A549 (cell line): ENCODE data around the gene NHSL1. TPM values are rescaled to one million over a fixed set of nuclear protein-coding genes. Genes with fewer than 3 reads are reported as not detected.

Experiments used
- ATAC-seq, 2 experiments: fragments of 200-7000 bp in 1 of 2; fragments of >200 bp in 1 of 2; cut with Nextera tagmentation in 1 of 2; cut with Tn5 transposase in 1 of 2; 3 replicates each; pipeline versions ENCODE4 v1.8.0 to v1.9.1; 2018 to 2020; ENCODE audit warnings: mild to moderate bottlenecking in 1 of 2, moderate library complexity in 1 of 2
- CTCF ChIA-PET: fragments of 300-600 bp; sonication (Branson Sonifier 250); formaldehyde crosslinking; extraction: SDS; loops from one replicate; lab custom pipeline; 2021; ENCODE audit warnings: antibody characterized with exemption, inconsistent platforms; lab: Yijun Ruan, JAX
- POLR2A ChIA-PET: fragments of 350-600 bp; formaldehyde crosslinking; extraction: SDS; loops from one replicate; lab custom pipeline; 2021; ENCODE audit warnings: antibody characterized with exemption, inconsistent platforms; lab: Yijun Ruan, JAX
- DNase-seq, 2 experiments: peaks; one replicate each; pipeline versions ENCODE4 v3.0.0 to v3.0.0-alpha.2; 2011 to 2016; ENCODE audit warnings: low read depth in 1 of 2, low spot score in 1 of 2
- FAIRE-seq: peaks from 2 replicates; lab custom pipeline; 2011; peaks lifted over from hg19 to GRCh38; lab: Jason Lieb, UNC
- H3K27ac ChIP-seq, 2 experiments: fragments of >200 bp; sonication (Bioruptor Twin); formaldehyde crosslinking; 3 replicates each; pipeline ENCODE4 v1.5.1; 2016 to 2017
- H3K4me1 ChIP-seq: fragments of >200 bp; sonication (Bioruptor Twin); formaldehyde crosslinking; 3 replicates; pipeline ENCODE4 v1.6.1; 2016
- H3K4me2 ChIP-seq: fragments of >200 bp; sonication (Bioruptor Twin); formaldehyde crosslinking; 3 replicates; pipeline ENCODE4 v1.6.1; 2016
- H3K4me3 ChIP-seq: fragments of >200 bp; sonication (Bioruptor Twin); formaldehyde crosslinking; 3 replicates; pipeline ENCODE4 v1.5.1; 2016
- H3K9me3 ChIP-seq: fragments of >200 bp; sonication (Bioruptor Twin); formaldehyde crosslinking; 3 replicates; pipeline ENCODE4 v1.6.1; 2016
- ATOH8 ChIP-seq: fragments of 250-450 bp; sonication (Bioruptor Pico); IDR thresholded peaks from 2 replicates; pipeline ENCODE4 v1.5.0; 2020; ENCODE audit warnings: low read depth, mild to moderate bottlenecking, moderate library complexity
- CBX8 ChIP-seq: fragments of 200-600 bp; sonication (generic); IDR thresholded peaks from 2 replicates; pipeline ENCODE4 v1.6.1; 2016
- CHD2 ChIP-seq: fragments of 150-350 bp; IDR thresholded peaks from 2 replicates; pipeline ENCODE4 v1.6.1; 2014; ENCODE audit warnings: low read length; ENCODE audit not compliant: partially characterized antibody
- ELK1 ChIP-seq: fragments of 150-350 bp; IDR thresholded peaks from 2 replicates; pipeline ENCODE4 v1.6.1; 2014; ENCODE audit warnings: low read depth, mild to moderate bottlenecking, low read length
- EP300 ChIP-seq, 2 experiments: fragments of >200 bp; sonication (Bioruptor Twin); formaldehyde crosslinking; IDR thresholded peaks; 2 replicates in 1 of 2; 3 replicates in 1 of 2; pipeline ENCODE4 v1.6.1; 2016 to 2017
- ESRRA ChIP-seq: fragments of 150-350 bp; IDR thresholded peaks from 2 replicates; pipeline ENCODE4 v1.6.1; 2014; ENCODE audit warnings: mild to moderate bottlenecking, low read length, borderline replicate concordance
- FOSB ChIP-seq: fragments of 250-450 bp; sonication (Bioruptor Pico); IDR thresholded peaks from 2 replicates; pipeline ENCODE4 v1.5.0; 2020; ENCODE audit warnings: mild to moderate bottlenecking, moderate library complexity
- FOSL2 ChIP-seq, 2 experiments: fragments of 450-650 bp in 1 of 2; fragments of >200 bp in 1 of 2; sonication (Bioruptor Twin) in 1 of 2; formaldehyde crosslinking; IDR thresholded peaks; 2 replicates each; pipeline versions ENCODE4 v1.5.0 to v1.6.1; 2016 to 2020; ENCODE audit warnings: mild to moderate bottlenecking in 1 of 2, moderate library complexity in 1 of 2
- FOXS1 ChIP-seq: fragments of 250-450 bp; sonication (Bioruptor Pico); IDR thresholded peaks from 2 replicates; pipeline ENCODE4 v1.5.0; 2020; ENCODE audit warnings: mild to moderate bottlenecking, moderate library complexity
- GATA3 ChIP-seq: IDR thresholded peaks from 2 replicates; pipeline ENCODE4 v1.6.1; 2012; ENCODE audit warnings: borderline replicate concordance
- HDAC2 ChIP-seq: fragments of 200-600 bp; sonication (generic); IDR thresholded peaks from 2 replicates; pipeline ENCODE4 v1.6.1; 2016
- HES2 ChIP-seq: fragments of >200 bp; sonication (Bioruptor Twin); formaldehyde crosslinking; IDR thresholded peaks from 2 replicates; pipeline ENCODE4 v1.6.1; 2016
- HEYL ChIP-seq: fragments of 250-450 bp; sonication (Bioruptor Pico); IDR thresholded peaks from 2 replicates; pipeline ENCODE4 v1.8.0; 2021; ENCODE audit warnings: mild to moderate bottlenecking, moderate library complexity
- JUN ChIP-seq, 2 experiments: fragments of >200 bp; sonication (Bioruptor Twin); formaldehyde crosslinking; IDR thresholded peaks; 2 replicates in 1 of 2; 3 replicates in 1 of 2; pipeline ENCODE4 v1.6.1; 2016 to 2017
- KDM5A ChIP-seq: fragments of 200-600 bp; sonication (generic); IDR thresholded peaks from 2 replicates; pipeline ENCODE4 v1.6.1; 2016; ENCODE audit warnings: antibody characterized with exemption, mild to moderate bottlenecking
- MAFK ChIP-seq: fragments of 450-650 bp; IDR thresholded peaks from 2 replicates; pipeline ENCODE4 v1.6.1; 2014; ENCODE audit not compliant: partially characterized antibody
- MAX ChIP-seq: IDR thresholded peaks from 2 replicates; pipeline ENCODE4 v1.6.1; 2012
- MAZ ChIP-seq: fragments of 150-350 bp; IDR thresholded peaks from 2 replicates; pipeline ENCODE4 v1.6.1; 2014; ENCODE audit warnings: antibody characterized with exemption, low read depth, low read length, borderline replicate concordance
- NPAS2 ChIP-seq: fragments of 250-450 bp; sonication (Bioruptor Pico); IDR thresholded peaks from 2 replicates; pipeline ENCODE4 v1.8.0; 2022; ENCODE audit warnings: mild to moderate bottlenecking, moderate library complexity, borderline replicate concordance
- PBX3 ChIP-seq: IDR thresholded peaks from 2 replicates; pipeline ENCODE4 v1.6.1; 2012
- PHF8 ChIP-seq: fragments of 200-600 bp; sonication (generic); IDR thresholded peaks from 2 replicates; pipeline ENCODE4 v1.6.1; 2016; ENCODE audit warnings: low read depth, mild to moderate bottlenecking, antibody characterized with exemption, moderate library complexity, borderline replicate concordance
- RAD21 ChIP-seq, 2 experiments: fragments of >200 bp in 1 of 2; sonication (Bioruptor Twin) in 1 of 2; formaldehyde crosslinking in 1 of 2; IDR thresholded peaks in 1 of 2; conservative IDR thresholded peaks in 1 of 2; 2 replicates in 1 of 2; 3 replicates in 1 of 2; pipeline ENCODE4 v1.6.1; 2012 to 2018; ENCODE audit warnings: inconsistent platforms in 1 of 2
- WGBS: methylation state at CpG from one replicate; pipeline ENCODE4 v1.1.6; 2017; ENCODE audit errors: missing lambda C conversion rate; 5-methylcytosine and 5-hydroxymethylcytosine counted together
- polyA plus RNA-seq, 4 experiments: library from polyadenylated mRNA; depleted of rRNA in 3 of 4; stranded (reverse); fragments of >200 nt; fragmentation: RNase III in 1 of 4; extraction: RNeasy Plus Mini Kit Qiagen cat#74134 plus additional on column Dnase treatment in 1 of 4; gene quantifications; 2 replicates in 3 of 4; 3 replicates in 1 of 4; pipeline ENCODE4 v1.2.3, GENCODE V29; 2011 to 2017

Gene NHSL1
- polyA plus RNA-seq, 2 of the 4 experiments (the other 2 are of a cell fraction), result 1.6 to 2.8 TPM

DNA sequence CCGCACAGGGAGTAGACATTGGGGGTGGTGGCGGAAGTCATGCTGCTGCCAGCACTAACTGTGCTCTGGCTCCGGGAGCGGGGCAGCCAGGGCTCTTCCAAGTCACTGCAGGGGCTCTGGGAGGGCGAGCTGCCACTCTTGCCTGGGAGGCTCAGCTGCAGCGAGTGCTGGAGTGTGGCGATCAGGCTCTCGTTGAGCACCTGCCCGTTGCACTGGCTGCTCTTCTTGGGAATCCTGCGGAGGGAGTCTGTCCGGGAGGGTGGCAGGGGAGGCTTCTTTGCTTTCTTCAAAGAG, 67.3 kb downstream of the NHSL1 start:
- FAIRE-seq, result no peak
- no peak for TF ChIP-seq GATA3
- TF ChIP-seq FOXS1, result no peak
- no peak for TF ChIP-seq ESRRA
- TF ChIP-seq PHF8, result no peak
- TF ChIP-seq HEYL (CRISPR knock-in tag), result no peak
- no peak for TF ChIP-seq FOSL2 (IDR thresholded peaks at IDR 0.05)
- TF ChIP-seq FOSL2 (CRISPR knock-in tag; IDR thresholded peaks at IDR 0.05), result no peak
- no peak for TF ChIP-seq PBX3
- no peak for TF ChIP-seq MAZ
- no peak for TF ChIP-seq JUN (IDR thresholded peaks at IDR 0.05)
- TF ChIP-seq, all 56 proteins: peak for 0
- no peak overlapping the region for H3K27ac ChIP-seq
- ChIA-PET CTCF (interaction anchor here (0.9 to 1.2 kb wide), 3 partner anchors 77 to 316 kb away, joined by 3 to 5 read pairs (median 4); no protein-coding TSS in a partner anchor), POLR2A (no interaction called here)
- ATAC-seq (no peak), DNase-seq (no peak)
- H3K4me1 ChIP-seq, result no peaks in the 10 kb centered on the region
- no peak overlapping the region for H3K4me3 ChIP-seq
- no peaks in the 10 kb centered on the region for H3K9me3 ChIP-seq
- no peak overlapping the region for H3K4me2 ChIP-seq
- whole genome bisulfite sequencing, result 88% methylated on average over 9 of the region's 11 CpGs

GRCh38 chr6:138431256-138432062, 67.8 kb downstream of the NHSL1 start:
- CTCF ChIA-PET, result interaction anchor here (0.9 to 9.2 kb wide), 6 partner anchors 13 to 315 kb away, joined by 3 to 85 read pairs (median 6); no protein-coding TSS in a partner anchor
- Histone ChIP-seq H3K9me3 (no peaks in the 10 kb centered on the region), H3K4me1 (no peaks in the 10 kb centered on the region), H3K4me3 (no peak overlapping the region), H3K27ac (no peak overlapping the region), H3K4me2 (no peak overlapping the region)
- FAIRE-seq, result no peak
- POLR2A ChIA-PET, result no interaction called here
- no peak for ATAC-seq
- TF ChIP-seq ELK1 (no peak), ESRRA (no peak), MAX (no peak), KDM5A (no peak), MAFK (no peak), CHD2 (no peak), NPAS2 (CRISPR knock-in tag) (no peak), PHF8 (no peak), CBX8 (no peak), FOSB (no peak), EP300 (IDR thresholded peaks at IDR 0.05) (no peak), ATOH8 (CRISPR knock-in tag) (no peak), MAZ (no peak), HDAC2 (no peak), FOSL2 (IDR thresholded peaks at IDR 0.05) (no peak), FOSL2 (CRISPR knock-in tag; IDR thresholded peaks at IDR 0.05) (no peak), RAD21 (conservative IDR thresholded peaks at IDR 0.05 in 1 of 2, IDR thresholded peaks at IDR 0.05 in 1 of 2) (no peak), HES2 (no peak), HEYL (CRISPR knock-in tag) (no peak)
- WGBS, result 85% methylated on average over 18 of the region's 19 CpGs
- no peak for DNase-seq
